H9 (cell line): ENCODE data around the gene EID2. TPM values are rescaled to one million over a fixed set of nuclear protein-coding genes. Genes with fewer than 3 reads are reported as not detected.
A peak's percentile ranks its signal among the peaks of the same experiment; 100 is the strongest.

Experiments used
- DNase-seq: peaks from one replicate; pipeline ENCODE4 v3.0.0-alpha.2; 2017
- H2AFZ ChIP-seq: one replicate; pipeline ENCODE4 v1.6.1; 2013; ENCODE audit warnings: mild to moderate bottlenecking, low read length, control low read depth, moderate library complexity
- H2AK5ac ChIP-seq: 2 replicates; pipeline ENCODE4 v1.6.1; 2013; ENCODE audit warnings: low read length, control low read depth, mixed read lengths; ENCODE audit not compliant: insufficient read length
- H2BK120ac ChIP-seq: one replicate; pipeline ENCODE4 v1.6.1; 2013; ENCODE audit warnings: low read depth, mild to moderate bottlenecking, low read length, control low read depth, inconsistent platforms; ENCODE audit not compliant: poor library complexity, severe bottlenecking
- H2BK12ac ChIP-seq: 2 replicates; pipeline ENCODE4 v1.6.1; 2013; ENCODE audit warnings: low read length, control low read depth, mixed read lengths, low read depth; ENCODE audit not compliant: insufficient read length
- H2BK15ac ChIP-seq: 2 replicates; pipeline ENCODE4 v1.6.1; 2013; ENCODE audit warnings: low read depth, low read length, control low read depth
- H2BK20ac ChIP-seq: one replicate; pipeline ENCODE4 v1.6.1; 2013; ENCODE audit warnings: low read depth, mild to moderate bottlenecking, low read length, control low read depth, inconsistent platforms; ENCODE audit not compliant: poor library complexity, severe bottlenecking
- H2BK5ac ChIP-seq: 2 replicates; pipeline ENCODE4 v1.6.1; 2013; ENCODE audit warnings: low read length, control low read depth, mixed read lengths; ENCODE audit not compliant: insufficient read length
- H3K14ac ChIP-seq: 2 replicates; pipeline ENCODE4 v1.6.1; 2013; ENCODE audit warnings: low read length, control low read depth; ENCODE audit not compliant: insufficient read depth
- H3K18ac ChIP-seq: 2 replicates; pipeline ENCODE4 v1.6.1; 2013; ENCODE audit warnings: low read depth, mild to moderate bottlenecking, mixed read lengths, low read length, control low read depth; ENCODE audit not compliant: insufficient read length
- H3K23ac ChIP-seq: 2 replicates; pipeline ENCODE4 v1.6.1; 2013; ENCODE audit warnings: low read length, control low read depth, mixed read lengths, low read depth; ENCODE audit not compliant: insufficient read length
- H3K23me2 ChIP-seq: 2 replicates; pipeline ENCODE4 v1.6.1; 2013; ENCODE audit warnings: low read depth, mild to moderate bottlenecking, mixed read lengths, low read length, control low read depth; ENCODE audit not compliant: insufficient read length, poor library complexity, severe bottlenecking
- H3K27ac ChIP-seq: 2 replicates; pipeline ENCODE4 v1.5.1; 2013; ENCODE audit warnings: low read length, control low read depth, mixed read lengths, low read depth; ENCODE audit not compliant: insufficient read length
- H3K27me3 ChIP-seq: 2 replicates; pipeline ENCODE4 v1.6.1; 2013; ENCODE audit warnings: low read length, control low read depth, inconsistent platforms; ENCODE audit not compliant: insufficient read depth
- H3K4ac ChIP-seq: 2 replicates; pipeline ENCODE4 v1.6.1; 2013; ENCODE audit warnings: low read depth, mild to moderate bottlenecking, control low read depth, inconsistent platforms, low read length, moderate library complexity
- H3K4me1 ChIP-seq: 2 replicates; pipeline ENCODE4 v1.6.1; 2013; ENCODE audit warnings: low read length, control low read depth, inconsistent platforms; ENCODE audit not compliant: insufficient read depth
- H3K4me2 ChIP-seq: 2 replicates; pipeline ENCODE4 v1.6.1; 2013; ENCODE audit warnings: low read length, control low read depth, mixed read lengths; ENCODE audit not compliant: insufficient read length, insufficient read depth
- H3K56ac ChIP-seq: 2 replicates; pipeline ENCODE4 v1.6.1; 2013; ENCODE audit warnings: low read depth, mild to moderate bottlenecking, mixed read lengths, low read length, control low read depth; ENCODE audit not compliant: insufficient read length
- H3K79me1 ChIP-seq: 2 replicates; pipeline ENCODE4 v1.6.1; 2013; ENCODE audit warnings: low read depth, mild to moderate bottlenecking, moderate library complexity, low read length, control low read depth, inconsistent platforms; ENCODE audit not compliant: insufficient read depth, poor library complexity, severe bottlenecking
- H3K79me2 ChIP-seq: 2 replicates; pipeline ENCODE4 v1.6.1; 2013; ENCODE audit warnings: low read length, control low read depth, inconsistent platforms; ENCODE audit not compliant: insufficient read depth
- H3K9ac ChIP-seq: 2 replicates; pipeline ENCODE4 v1.6.1; 2013; ENCODE audit warnings: low read length, control low read depth, mixed read lengths; ENCODE audit not compliant: insufficient read length; ENCODE audit errors: extremely low read depth
- H3K9me3 ChIP-seq: one replicate; pipeline ENCODE4 v1.6.1; 2013; ENCODE audit warnings: low read depth, low read length, inconsistent platforms; ENCODE audit not compliant: control insufficient read depth
- H3T11ph ChIP-seq: one replicate; pipeline ENCODE4 v1.6.1; 2013; ENCODE audit warnings: mild to moderate bottlenecking, low read length, control low read depth, inconsistent platforms
- H4K20me1 ChIP-seq: one replicate; pipeline ENCODE4 v1.6.1; 2013; ENCODE audit not compliant: control insufficient read depth, insufficient read length, insufficient read depth
- H4K5ac ChIP-seq: 2 replicates; pipeline ENCODE4 v1.6.1; 2013; ENCODE audit warnings: low read depth, mild to moderate bottlenecking, mixed read lengths, low read length, control low read depth; ENCODE audit not compliant: insufficient read length
- H4K8ac ChIP-seq: replicated peaks from 2 replicates; pipeline ENCODE4 v1.6.1; 2013; ENCODE audit warnings: low read length, control low read depth, mixed read lengths, low read depth; ENCODE audit not compliant: insufficient read length
- H4K91ac ChIP-seq: 2 replicates; pipeline ENCODE4 v1.6.1; 2013; ENCODE audit warnings: low read depth, mild to moderate bottlenecking, moderate library complexity, mixed read lengths, low read length, control low read depth; ENCODE audit not compliant: insufficient read length
- H3K27ac Mint-ChIP-seq, 3 experiments: 2 replicates in 2 of 3; 3 replicates in 1 of 3; pipeline ENCODE4 v1.8.0; 2020 to 2021; ENCODE audit warnings: mixed read lengths in 3 of 3, mild to moderate bottlenecking in 1 of 3, moderate library complexity in 1 of 3
- H3K27me3 Mint-ChIP-seq: 2 replicates; pipeline ENCODE4 v1.8.0; 2021; ENCODE audit warnings: low read depth, mild to moderate bottlenecking, moderate library complexity, mixed read lengths
- H3K36me3 Mint-ChIP-seq, 3 experiments: 2 replicates in 2 of 3; 3 replicates in 1 of 3; pipeline ENCODE4 v1.8.0; 2020 to 2021; ENCODE audit warnings: low read depth in 3 of 3, mixed read lengths in 3 of 3; ENCODE audit not compliant: insufficient read depth in 1 of 3
- H3K4me1 Mint-ChIP-seq, 2 experiments: 2 replicates each; pipeline ENCODE4 v1.8.0; 2020; ENCODE audit warnings: mixed read lengths in 2 of 2
- H3K4me3 Mint-ChIP-seq, 2 experiments: 2 replicates in 1 of 2; 3 replicates in 1 of 2; pipeline ENCODE4 v1.8.0; 2020 to 2021; ENCODE audit warnings: mild to moderate bottlenecking in 2 of 2, mixed read lengths in 2 of 2, moderate library complexity in 1 of 2
- H3K9me3 Mint-ChIP-seq, 2 experiments: 2 replicates in 1 of 2; 3 replicates in 1 of 2; pipeline ENCODE4 v1.8.0; 2020; ENCODE audit warnings: mild to moderate bottlenecking in 2 of 2, mixed read lengths in 2 of 2, moderate library complexity in 1 of 2
- CTCF ChIP-seq: fragments of 200-600 bp; sonication (generic); conservative IDR thresholded peaks from 3 replicates; pipeline ENCODE4 v1.8.0; 2021; ENCODE audit warnings: antibody characterized with exemption, mild to moderate bottlenecking
- WGBS: extraction: QIAGEN DNeasy Blood & Tissue Kit; methylation state at CpG from one replicate; pipeline ENCODE4 v1.1.7; 2013; ENCODE audit warnings: missing lambda C conversion rate, low lambda C conversion rate, mixed read lengths; ENCODE audit not compliant: insufficient read length; ENCODE audit errors: extremely low coverage; 5-methylcytosine and 5-hydroxymethylcytosine counted together
- total RNA-seq: library from RNA; stranded (reverse); gene quantifications from 2 replicates; pipeline ENCODE4 v1.2.1, GENCODE V29; 2021

EID2 gene
- total RNA-seq, 1 experiment from 2014 or later, result 18.8 TPM

- Mint-ChIP-seq H3K27me3 (no peaks in the 10 kb centered on the region; the same call in 1 of the 2 replicates), H3K9me3 (no peaks in the 10 kb centered on the region), H3K4me3 (peak overlapping the region in 1 of 2 experiments; percentile 10; a peak in 1 of 5 replicates), H3K36me3 (peaks cover 36 to 66% (median 47%) of the 10 kb centered on the region in 3 experiments), H3K4me1 (peaks cover 3 to 8% of the 10 kb centered on the region in 2 experiments; a peak in 3 of 4 replicates), H3K27ac (peak overlapping the region in 2 of 3 experiments; percentile 23 to 24; a peak in 2 of 7 replicates)
- Histone ChIP-seq H3K79me1 (no peaks in the 10 kb centered on the region), H2BK12ac (no peak overlapping the region), H2AFZ (no peak overlapping the region), H3K18ac (no peak overlapping the region), H3K4ac (no peak overlapping the region), H3K23me2 (no peaks in the 10 kb centered on the region), H3K9me3 (no peaks in the 10 kb centered on the region), H3K4me1 (no peaks in the 10 kb centered on the region), H3K23ac (no peak overlapping the region), H4K20me1 (no peaks in the 10 kb centered on the region), H3K79me2 (no peaks in the 10 kb centered on the region), H3K4me2 (no peak overlapping the region), H2AK5ac (no peak overlapping the region), H4K5ac (no peak overlapping the region), H2BK20ac (no peak overlapping the region), H4K91ac (no peak overlapping the region), H3T11ph (no peak overlapping the region), H3K27me3 (no peaks in the 10 kb centered on the region), H2BK5ac (no peak overlapping the region), H3K14ac (no peak overlapping the region), H2BK15ac (no peak overlapping the region), H3K9ac (no peak overlapping the region), H2BK120ac (no peak overlapping the region), H3K56ac (no peak overlapping the region), H3K27ac (no peak overlapping the region), H4K8ac (no peak overlapping the region)
- DNase-seq, result no peak
- TF ChIP-seq CTCF, result no peak
- WGBS, result no CpG with 5 or more reads among the region's 10 CpGs
These were observed 50.2 kb downstream of the EID2 start for GRCh38 chr19:39489756-39490155.

Other genes with a start within 250 kb of the EID2 start
- gene IFNL1, start 243.8 kb downstream of the EID2 start, total RNA-seq, result not detected in 2 replicates
- 4.2 and 4.5 TPM in 2 replicates for gene LRFN1, start 219.3 kb downstream of the EID2 start, total RNA-seq
- 0.48 TPM in 1 of 2 replicates, not detected in the other for gene GMFG, start 204.1 kb downstream of the EID2 start, total RNA-seq
- gene SAMD4B, start 197.7 kb downstream of the EID2 start, total RNA-seq, result 134 and 135 TPM in 2 replicates
- 34.9 and 38.0 TPM in 2 replicates for gene PAF1, start 149.1 kb downstream of the EID2 start, total RNA-seq
- gene MED29, start 148.8 kb downstream of the EID2 start, total RNA-seq, result 48.3 and 49.2 TPM in 2 replicates
- 14.6 and 15.4 TPM in 2 replicates for gene ZFP36, start 133.3 kb downstream of the EID2 start, total RNA-seq
- gene PLEKHG2, start 127.5 kb downstream of the EID2 start, total RNA-seq, result 167 and 170 TPM in 2 replicates
- 2,711 and 2,810 TPM in 2 replicates for gene RPS16, start 104.2 kb downstream of the EID2 start, total RNA-seq
- gene SUPT5H, start 94.6 kb downstream of the EID2 start, total RNA-seq, result 141 and 145 TPM in 2 replicates
- gene TIMM50, start 59.3 kb downstream of the EID2 start, total RNA-seq, result 121 and 128 TPM in 2 replicates
- 2.4 and 2.5 TPM in 2 replicates for gene DLL3, start 41.2 kb downstream of the EID2 start, total RNA-seq
- gene SELENOV, start 25.0 kb downstream of the EID2 start, total RNA-seq, result 6.7 and 6.9 TPM in 2 replicates
- gene EID2B, start 7.3 kb downstream of the EID2 start, total RNA-seq, result 2.1 and 2.2 TPM in 2 replicates
- gene LGALS13, start 62.4 kb upstream of the EID2 start, total RNA-seq, result not detected in 2 replicates
- gene LGALS16, start 115.8 kb upstream of the EID2 start, total RNA-seq, result not detected in 2 replicates
- not detected in 2 replicates for gene LGALS14, start 164.3 kb upstream of the EID2 start, total RNA-seq
- 0.39 and 0.88 TPM in 2 replicates for gene CLC, start 197.9 kb upstream of the EID2 start, total RNA-seq
- gene LEUTX, start 238.7 kb upstream of the EID2 start, total RNA-seq, result not detected in 2 replicates